Lung (tissue), 12 donors: ENCODE data around the gene ITPKB. TPM values are rescaled to one million over a fixed set of nuclear protein-coding genes. Genes with fewer than 3 reads are reported as not detected.

Source experiments
- ATAC-seq: fragments of 200-7000 bp; cut with Tn5 transposase; one replicate; pipeline ENCODE4 v1.9.1; 2020; ENCODE audit warnings: moderate number of reproducible peaks; ENCODE audit not compliant: insufficient read depth, low FRiP score
- DNase-seq, 3 donors: peaks; one replicate each; pipeline ENCODE4 v3.0.0-alpha.2; 2013 to 2017
- H3K27ac ChIP-seq, 2 donors: one replicate each; pipeline ENCODE4 v1.5.1; 2013; ENCODE audit warnings: mild to moderate bottlenecking in 2 of 2, moderate library complexity in 2 of 2, control low read depth in 1 of 2, inconsistent platforms in 1 of 2, low read depth in 1 of 2, low read length in 1 of 2
- H3K27me3 ChIP-seq, 3 donors: one replicate each; pipeline ENCODE4 v1.5.1; 2013; ENCODE audit warnings: low read length in 2 of 3; ENCODE audit not compliant: control insufficient read depth in 3 of 3, insufficient read depth in 3 of 3
- H3K36me3 ChIP-seq, 4 donors: one replicate each; pipeline ENCODE4 v1.5.1; 2013; ENCODE audit warnings: low read length in 4 of 4, mild to moderate bottlenecking in 1 of 4, moderate library complexity in 1 of 4; ENCODE audit not compliant: control insufficient read depth in 4 of 4, insufficient read depth in 4 of 4
- H3K4me1 ChIP-seq, 5 donors: one replicate each; pipeline ENCODE4 v1.5.1; 2013; ENCODE audit warnings: low read length in 5 of 5, mild to moderate bottlenecking in 2 of 5, moderate library complexity in 1 of 5; ENCODE audit not compliant: control insufficient read depth in 5 of 5, insufficient read depth in 5 of 5
- H3K4me3 ChIP-seq: one replicate; pipeline ENCODE4 v1.5.1; 2013; ENCODE audit warnings: mild to moderate bottlenecking, control low read depth, moderate library complexity
- H3K9ac ChIP-seq, 2 donors: one replicate each; pipeline ENCODE4 v1.5.1; 2013; ENCODE audit warnings: low read length in 2 of 2, control low read depth in 1 of 2; ENCODE audit not compliant: insufficient read depth in 1 of 2
- H3K9me3 ChIP-seq, 4 donors: one replicate each; pipeline ENCODE4 v1.5.1; 2013; ENCODE audit warnings: low read length in 3 of 4, mild to moderate bottlenecking in 1 of 4, moderate library complexity in 1 of 4; ENCODE audit not compliant: control insufficient read depth in 4 of 4, insufficient read depth in 3 of 4
- WGBS, 2 donors: extraction: QIAGEN DNeasy Blood & Tissue Kit; methylation state at CpG; one replicate each; pipeline ENCODE4 v1.1.7; 2013; 5-methylcytosine and 5-hydroxymethylcytosine counted together
- polyA plus RNA-seq, 2 donors: library from polyadenylated mRNA; stranded (reverse); fragments of 200-250 nt; gene quantifications; one replicate each; pipeline ENCODE4 v1.2.1, GENCODE V29; 2013
- total RNA-seq, 2 donors: library from RNA; depleted of rRNA in 1 of 2; stranded (reverse); fragments of >200 nt in 1 of 2; gene quantifications; one replicate each; pipeline ENCODE4 v1.2.1, GENCODE V29; 2014 to 2021
- TF ChIP-seq, protein P1 (sequence below): IDR thresholded peaks from 2 replicates; pipeline ENCODE4 v1.5.1; 2012; ENCODE audit warnings: mild to moderate bottlenecking; ENCODE audit errors: control extremely low read depth, extremely low read depth
- donor health status: control.
- donor health status: control.
- donor health status: Bipolar disorder and iron deficiency.
- donor health status: healthy.
- donor health status: DM: yes; HTN: yes; CAD: no.

ITPKB gene
- total and polyA plus RNA-seq, 4 donors = 9.9 to 46.6 (median 28.1) TPM

DNA sequence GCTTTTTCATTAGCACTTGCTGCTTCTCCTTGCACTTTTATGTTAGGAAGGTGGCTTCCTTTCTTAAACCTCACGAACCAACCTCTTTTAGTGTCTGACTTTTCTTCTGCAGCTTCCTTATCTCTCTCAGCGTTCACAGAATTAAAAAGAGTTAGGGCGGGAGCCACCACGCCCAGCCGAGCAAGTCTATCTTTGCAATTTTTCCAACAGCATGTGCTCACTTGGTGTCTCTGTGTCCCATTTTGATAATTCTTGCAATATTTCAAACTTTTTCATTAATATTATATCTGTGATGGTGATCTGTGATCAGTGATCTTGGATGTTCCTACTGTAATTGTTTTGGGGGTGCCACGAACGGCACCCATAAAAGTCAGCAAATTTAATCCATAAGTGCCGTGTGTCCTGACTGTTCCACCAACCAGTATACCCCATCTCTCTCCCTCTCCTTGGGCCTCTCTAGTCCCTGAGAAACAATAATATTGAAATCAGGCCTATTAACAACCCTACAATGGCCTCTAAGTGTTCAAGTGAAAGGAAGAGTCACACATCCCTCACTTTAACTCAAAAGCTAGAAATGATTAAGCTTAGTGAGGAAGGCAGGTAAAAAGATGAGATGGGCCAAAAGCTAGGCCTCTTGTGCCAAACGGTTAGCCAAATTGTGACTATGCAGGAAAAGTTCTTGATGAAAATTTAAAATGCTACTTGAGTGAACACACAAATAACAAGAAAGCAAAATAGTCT, 15.9 kb upstream of the ITPKB start:
- Histone ChIP-seq H3K9me3 (no peaks in the 10 kb centered on the region), H3K4me3 (no peak overlapping the region), H3K27ac (no peak overlapping the region), H3K4me1 (no peaks in the 10 kb centered on the region), H3K27me3 (no peaks in the 10 kb centered on the region), H3K36me3 (no peaks in the 10 kb centered on the region), H3K9ac (no peak overlapping the region)
- DNase-seq = no peak
- TF ChIP-seq, protein P1, sequence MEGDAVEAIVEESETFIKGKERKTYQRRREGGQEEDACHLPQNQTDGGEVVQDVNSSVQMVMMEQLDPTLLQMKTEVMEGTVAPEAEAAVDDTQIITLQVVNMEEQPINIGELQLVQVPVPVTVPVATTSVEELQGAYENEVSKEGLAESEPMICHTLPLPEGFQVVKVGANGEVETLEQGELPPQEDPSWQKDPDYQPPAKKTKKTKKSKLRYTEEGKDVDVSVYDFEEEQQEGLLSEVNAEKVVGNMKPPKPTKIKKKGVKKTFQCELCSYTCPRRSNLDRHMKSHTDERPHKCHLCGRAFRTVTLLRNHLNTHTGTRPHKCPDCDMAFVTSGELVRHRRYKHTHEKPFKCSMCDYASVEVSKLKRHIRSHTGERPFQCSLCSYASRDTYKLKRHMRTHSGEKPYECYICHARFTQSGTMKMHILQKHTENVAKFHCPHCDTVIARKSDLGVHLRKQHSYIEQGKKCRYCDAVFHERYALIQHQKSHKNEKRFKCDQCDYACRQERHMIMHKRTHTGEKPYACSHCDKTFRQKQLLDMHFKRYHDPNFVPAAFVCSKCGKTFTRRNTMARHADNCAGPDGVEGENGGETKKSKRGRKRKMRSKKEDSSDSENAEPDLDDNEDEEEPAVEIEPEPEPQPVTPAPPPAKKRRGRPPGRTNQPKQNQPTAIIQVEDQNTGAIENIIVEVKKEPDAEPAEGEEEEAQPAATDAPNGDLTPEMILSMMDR = no peak
- no peak for ATAC-seq
- 82 to 86% methylated on average over 9 of the region's 9 CpGs for WGBS, 2 donors

DNA sequence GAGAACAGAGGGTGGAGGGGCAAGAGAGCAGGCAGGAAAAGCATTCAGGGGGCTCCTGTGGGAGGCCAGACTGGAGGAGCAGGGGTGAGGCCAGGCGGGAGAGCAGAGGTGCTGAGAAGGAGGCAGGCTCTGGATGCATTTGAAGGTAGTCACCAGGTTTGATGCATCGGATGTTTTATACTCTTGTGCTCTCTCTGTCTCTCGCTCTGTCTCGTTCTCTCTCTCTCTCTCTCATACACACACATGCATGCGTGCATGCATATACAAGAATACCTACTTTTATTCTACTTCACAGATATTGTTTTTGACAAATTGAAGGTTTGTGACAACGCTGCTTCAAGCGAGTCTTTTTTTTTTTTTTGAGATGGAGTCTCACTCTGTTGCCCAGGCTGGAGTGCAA, 15.0 kb upstream of the ITPKB start:
- 98% methylated on average over 7 of the region's 7 CpGs for WGBS, 2 donors
- H3K9ac ChIP-seq = no peak overlapping the region

DNA sequence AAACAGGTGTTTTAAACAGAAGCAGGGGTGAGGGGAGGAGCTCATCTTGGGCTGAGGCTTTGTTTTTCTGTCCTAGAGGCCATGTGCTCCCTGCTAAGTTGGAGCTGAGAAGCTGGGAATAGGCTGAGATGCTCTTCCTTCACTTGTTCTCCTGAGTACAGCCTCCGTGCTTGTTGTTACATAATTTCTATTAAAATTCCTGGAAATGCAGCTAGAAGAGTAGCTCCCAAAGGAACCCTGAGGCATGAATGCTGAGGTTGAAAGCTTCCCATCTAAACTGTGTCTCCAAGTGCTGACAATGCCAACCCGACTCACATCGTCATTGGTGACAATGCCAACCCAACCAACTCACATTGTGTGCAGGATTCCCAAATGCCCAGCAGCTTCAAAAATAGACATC, 12.6 kb upstream of the ITPKB start:
- H3K4me1 ChIP-seq = no peaks in the 10 kb centered on the region
- DNase-seq = no peak
- WGBS, 2 donors = 83 to 87% methylated on average over 3 of the region's 3 CpGs
- H3K27me3 ChIP-seq = no peaks in the 10 kb centered on the region
- H3K9ac ChIP-seq = no peak overlapping the region
- H3K36me3 ChIP-seq = no peaks in the 10 kb centered on the region
- TF ChIP-seq, protein P1 = no peak
- H3K27ac ChIP-seq = no peak overlapping the region
- no peaks in the 10 kb centered on the region for H3K9me3 ChIP-seq
- ATAC-seq = no peak
- no peak overlapping the region for H3K4me3 ChIP-seq

More for the DNA sequence above, 15.0 kb upstream of the ITPKB start:
- Histone ChIP-seq H3K9me3 (no peaks in the 10 kb centered on the region), H3K4me1 (no peaks in the 10 kb centered on the region), H3K4me3 (no peak overlapping the region), H3K36me3 (no peaks in the 10 kb centered on the region), H3K27ac (no peak overlapping the region), H3K27me3 (no peaks in the 10 kb centered on the region)
- ATAC-seq = no peak
- no peak for DNase-seq
- TF ChIP-seq, protein P1 = no peak

DNA sequence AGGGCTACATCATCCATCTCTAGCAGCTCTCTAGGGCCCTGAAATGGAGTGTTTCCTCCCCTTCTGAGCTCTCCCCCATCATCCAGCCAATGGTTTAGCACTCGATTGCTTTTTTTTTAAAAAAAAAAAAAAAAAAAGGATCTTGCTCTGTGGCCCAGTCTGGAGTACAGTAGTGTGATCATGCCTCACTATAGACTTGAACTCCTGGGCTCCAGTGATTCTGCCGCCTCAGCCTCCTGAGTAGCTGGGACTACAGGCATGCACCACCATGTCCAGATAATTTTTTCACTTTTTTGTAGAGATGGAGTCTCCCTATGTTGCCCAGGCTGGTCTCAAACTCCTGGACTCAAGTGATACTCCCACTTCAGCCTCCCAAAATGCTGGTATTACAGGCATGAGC, 12.1 kb upstream of the ITPKB start:
- Histone ChIP-seq H3K36me3 (no peaks in the 10 kb centered on the region), H3K4me3 (no peak overlapping the region), H3K27me3 (no peaks in the 10 kb centered on the region), H3K9me3 (no peaks in the 10 kb centered on the region), H3K9ac (no peak overlapping the region), H3K27ac (no peak overlapping the region), H3K4me1 (no peaks in the 10 kb centered on the region)
- WGBS, 2 donors = 95 to 97% methylated on average over 2 of the region's 2 CpGs
- DNase-seq (no peak), ATAC-seq (no peak)
- TF ChIP-seq, protein P1 = no peak
